NCI-H774 (cell line): Measurements from ENCODE around the gene ZBTB46.
"Not testable (repeated sequence)": the region's sequence is repeated elsewhere in the genome, so short reads cannot be mapped to it uniquely, and the experiment has no call there.

Source experiments
- DNase-seq: peaks from one replicate; lab custom pipeline; 2025; lab: John Stamatoyannopoulos, UW

The ZBTB46 gene

DNA sequence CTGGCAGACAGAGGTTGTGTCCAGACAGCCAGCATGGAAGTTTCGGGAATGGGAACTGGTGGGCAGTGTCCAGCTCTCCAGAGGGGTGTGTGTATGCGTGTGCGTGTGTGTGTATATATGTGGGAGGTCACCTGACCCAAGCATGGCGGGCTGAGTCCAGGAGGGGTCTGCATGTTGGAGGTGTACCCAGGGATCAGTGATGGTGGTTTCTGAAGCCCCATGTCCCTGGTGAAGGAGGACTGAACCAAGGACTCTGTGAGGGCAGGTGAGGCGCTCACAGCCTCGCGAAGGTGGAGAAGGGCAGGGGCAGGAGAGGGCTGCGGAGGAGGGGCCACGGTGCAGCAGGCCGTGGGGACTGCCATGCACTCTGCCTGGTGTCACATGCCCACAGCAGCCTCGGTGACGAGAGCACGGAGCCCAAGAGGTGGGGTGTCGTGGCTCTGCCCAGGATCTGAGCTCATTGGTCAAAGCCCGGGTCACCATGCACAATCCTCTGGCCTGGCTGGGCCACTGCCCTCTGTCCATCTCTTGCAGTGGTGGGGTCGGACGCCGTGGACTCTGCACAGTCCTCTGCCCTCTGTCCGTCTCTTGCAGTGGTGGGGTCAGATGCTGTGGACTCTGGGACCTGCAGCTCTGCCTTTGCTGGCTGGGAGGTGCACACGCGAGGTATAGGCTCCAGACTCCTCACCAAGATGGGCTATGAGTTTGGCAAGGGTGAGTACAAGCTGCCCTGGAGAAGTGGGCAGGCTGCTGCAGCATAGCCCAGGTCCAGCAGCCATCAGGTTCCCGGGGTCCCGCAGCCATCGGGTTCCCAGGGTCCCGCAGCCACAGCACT lies 96.7 kb downstream of the ZBTB46 start:
- DNase-seq = no peak

DNA sequence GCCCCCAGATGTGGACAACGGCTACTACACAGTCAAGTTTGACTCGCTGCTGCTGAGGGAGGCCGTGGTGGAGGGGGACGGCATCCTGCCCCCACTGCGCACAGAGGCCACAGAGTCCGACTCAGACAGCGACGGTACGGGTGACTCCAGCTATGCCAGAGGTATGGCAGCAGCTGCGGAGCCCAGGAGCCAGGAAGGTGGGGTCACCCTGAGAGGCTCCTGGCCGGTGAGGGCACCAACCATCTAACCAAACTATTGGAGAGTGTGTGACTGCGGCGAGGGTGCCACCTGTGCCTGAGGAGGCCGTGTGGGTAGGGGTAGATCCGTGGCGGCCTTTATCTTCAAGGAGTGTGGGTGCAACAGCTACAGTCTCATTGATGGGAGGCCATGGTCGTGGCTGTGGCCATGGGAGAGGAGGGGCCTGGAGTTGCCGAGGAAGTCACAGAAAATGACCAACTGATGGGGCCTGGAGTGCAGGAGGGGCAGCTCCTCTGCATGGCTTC lies 97.4 kb downstream of the ZBTB46 start:
- no peak for DNase-seq

DNA sequence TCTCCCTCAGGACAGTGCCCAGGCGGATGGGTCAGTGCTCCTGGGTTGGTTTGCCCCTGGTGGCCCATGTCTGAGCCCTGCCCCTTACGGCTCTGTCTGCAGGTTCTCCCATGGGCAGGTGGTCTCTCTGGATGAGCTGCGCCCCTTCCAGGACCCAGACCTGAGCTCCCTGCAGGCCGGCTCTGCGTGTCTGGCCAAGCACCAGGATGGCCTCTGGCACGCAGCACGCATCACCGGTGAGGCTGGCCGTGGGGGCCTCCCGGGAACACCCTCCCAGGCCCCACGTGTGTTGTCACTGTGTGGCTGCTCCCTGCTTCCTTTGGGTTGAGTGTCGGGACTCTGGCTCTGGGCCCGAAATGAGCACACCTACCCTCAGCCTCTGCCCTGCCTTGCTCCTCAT lies 97.9 kb downstream of the ZBTB46 start:
- no peak for DNase-seq

DNA sequence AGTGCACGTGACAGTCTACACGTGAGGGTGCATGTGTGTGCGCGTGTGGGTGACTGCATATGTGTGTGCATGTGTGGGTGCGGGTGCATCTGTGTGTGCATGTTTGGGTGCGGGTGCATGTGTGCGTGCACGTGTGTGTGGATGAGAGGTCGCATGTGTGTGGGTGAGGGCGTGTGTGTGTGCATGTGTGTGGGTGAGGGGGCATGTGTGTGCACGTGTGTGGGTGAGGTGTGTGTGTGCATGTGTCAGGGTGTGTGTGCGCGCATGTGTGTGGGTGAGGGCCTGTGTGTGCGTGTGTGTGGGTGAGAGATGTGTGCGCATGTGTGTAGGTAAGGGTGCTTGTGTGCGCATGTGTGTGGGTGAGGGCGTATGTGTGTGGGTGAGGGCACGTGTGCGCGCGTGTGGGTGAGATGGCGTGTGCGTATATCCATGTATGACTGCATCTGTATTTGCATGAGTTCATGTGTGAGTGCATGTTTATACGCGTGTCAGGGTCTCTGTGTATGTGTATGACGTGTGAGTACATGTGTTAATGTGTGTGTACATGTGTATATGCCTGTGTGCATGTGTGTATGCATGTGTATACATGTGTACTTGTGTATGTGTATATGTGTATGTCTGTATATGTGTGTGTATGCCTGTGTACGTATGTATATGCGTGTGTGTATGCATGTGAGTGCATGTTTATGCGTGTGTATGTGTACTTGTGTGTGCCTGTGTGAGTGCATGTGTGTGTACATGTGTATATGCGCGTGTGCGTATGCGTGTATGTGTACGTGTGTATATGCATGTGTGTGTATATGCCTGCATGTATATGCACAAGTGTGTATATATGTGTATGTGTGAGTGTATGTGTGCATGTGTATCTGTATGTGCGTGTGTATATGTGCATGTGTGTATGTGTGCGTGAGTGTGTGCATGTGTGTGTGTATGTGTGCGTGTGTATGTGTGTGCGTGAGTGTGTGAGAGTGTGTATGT lies 98.7 kb downstream of the ZBTB46 start:
- no peak for DNase-seq

DNA sequence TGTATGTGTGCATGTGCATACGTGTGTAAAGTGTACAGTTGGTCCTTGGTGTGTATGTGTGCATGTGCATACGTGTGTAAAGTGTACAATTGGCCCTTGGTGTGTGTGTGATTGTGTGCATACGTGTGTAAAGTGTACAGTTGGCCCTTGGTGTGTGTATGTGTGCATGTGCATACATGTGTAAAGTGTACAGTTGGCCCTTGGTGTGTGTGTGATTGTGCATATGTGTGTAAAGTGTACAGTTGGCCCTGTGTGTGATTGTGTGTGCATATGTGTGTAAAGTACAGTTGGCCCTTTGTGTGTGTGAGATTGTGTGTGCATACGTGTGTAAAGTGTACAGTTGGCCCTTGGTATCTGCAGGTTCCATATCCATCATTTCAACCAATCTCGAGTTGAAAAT lies 99.7 kb downstream of the ZBTB46 start:
- DNase-seq = no peak

DNA sequence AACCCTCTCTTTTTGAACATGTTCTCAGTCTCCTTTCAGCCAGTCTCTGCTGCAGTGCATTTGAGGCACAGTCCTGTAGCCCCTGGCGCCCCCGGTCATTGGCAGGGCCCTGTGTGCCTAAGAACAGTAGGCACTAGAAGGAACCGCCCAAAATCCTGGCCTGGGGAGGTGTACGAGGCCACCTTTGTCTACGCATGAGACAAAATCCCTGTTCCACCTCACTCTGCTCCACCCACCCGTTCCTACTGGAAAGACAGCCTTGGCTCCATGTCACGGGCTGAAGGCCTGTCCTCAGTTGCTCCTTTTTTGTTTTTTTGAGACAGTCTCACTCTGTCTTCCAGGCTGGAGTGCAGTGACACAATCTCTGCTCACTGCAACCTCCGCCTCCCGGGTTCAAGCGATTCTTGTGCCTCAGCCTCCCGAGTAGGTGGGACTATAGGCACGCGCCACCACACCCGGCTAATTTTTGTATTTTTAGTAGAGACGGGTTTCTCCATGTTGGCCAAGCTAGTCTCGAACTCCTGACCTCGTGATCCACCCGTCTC lies 100.8 kb downstream of the ZBTB46 start:
- DNase-seq = not testable (repeated sequence)

DNA sequence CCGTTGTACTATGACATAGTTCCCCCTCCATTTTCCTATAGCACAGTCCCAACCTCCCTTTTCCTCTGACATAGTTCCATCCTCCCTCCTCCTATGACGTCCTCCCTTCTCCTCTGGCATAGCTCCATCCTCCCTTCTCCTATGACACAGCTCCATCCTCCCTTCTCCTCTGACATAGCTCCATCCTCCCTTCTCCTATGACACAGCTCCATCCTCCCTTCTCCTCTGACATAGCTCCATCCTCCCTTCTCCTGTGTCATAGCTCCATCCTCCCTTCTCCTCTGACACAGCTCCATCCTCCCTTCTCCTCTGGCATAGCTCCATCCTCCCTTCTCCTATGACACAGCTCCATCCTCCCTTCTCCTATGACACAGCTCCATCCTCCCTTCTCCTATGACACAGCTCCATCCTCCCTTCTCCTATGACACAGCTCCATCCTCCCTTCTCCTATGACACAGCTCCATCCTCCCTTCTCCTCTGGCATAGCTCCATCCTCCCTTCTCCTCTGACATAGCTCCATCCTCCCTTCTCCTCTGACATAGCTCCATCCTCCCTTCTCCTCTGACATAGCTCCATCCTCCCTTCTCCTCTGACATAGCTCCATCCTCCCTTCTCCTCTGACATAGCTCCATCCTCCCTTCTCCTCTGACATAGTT lies 108.0 kb downstream of the ZBTB46 start:
- DNase-seq = not testable (repeated sequence)

DNA sequence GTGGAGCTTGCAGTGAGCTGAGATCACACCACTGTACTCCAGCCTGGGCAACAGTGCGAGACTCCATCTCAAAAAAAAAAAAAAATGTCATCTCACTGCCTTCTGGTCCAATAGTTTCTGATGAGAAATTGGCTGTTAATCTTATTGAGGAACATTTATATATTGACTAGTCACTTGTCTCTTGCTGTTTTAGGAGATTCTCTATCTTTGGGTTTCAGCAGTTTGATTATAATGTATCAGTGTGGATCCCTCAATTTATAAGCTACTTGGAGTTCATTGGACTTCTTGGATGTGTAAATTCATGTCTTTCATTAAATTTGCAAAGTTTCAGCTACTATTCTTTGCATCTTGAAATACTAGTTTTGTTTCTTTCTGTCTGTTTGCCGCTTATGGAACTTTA lies 112.1 kb downstream of the ZBTB46 start:
- DNase-seq = no peak

DNA sequence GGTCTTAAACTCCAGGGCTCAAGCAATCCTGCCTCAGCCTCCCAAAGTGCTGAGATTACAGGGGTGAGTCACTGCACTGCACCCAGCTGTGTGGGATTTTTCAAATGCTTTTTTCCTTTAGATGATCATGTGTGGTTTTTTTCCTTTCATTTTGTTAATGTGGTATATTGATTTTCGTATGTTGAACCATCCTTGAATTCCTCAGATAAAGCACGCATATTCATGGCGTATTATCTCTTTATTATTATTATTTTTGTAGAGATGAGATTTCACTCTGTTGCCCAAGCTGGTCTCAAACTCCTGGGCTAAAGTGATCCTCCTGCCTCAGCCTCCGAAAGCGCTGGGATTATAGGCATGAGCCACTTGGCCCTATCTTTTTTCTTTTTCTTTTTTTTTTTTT lies 116.2 kb downstream of the ZBTB46 start:
- DNase-seq = no peak

DNA sequence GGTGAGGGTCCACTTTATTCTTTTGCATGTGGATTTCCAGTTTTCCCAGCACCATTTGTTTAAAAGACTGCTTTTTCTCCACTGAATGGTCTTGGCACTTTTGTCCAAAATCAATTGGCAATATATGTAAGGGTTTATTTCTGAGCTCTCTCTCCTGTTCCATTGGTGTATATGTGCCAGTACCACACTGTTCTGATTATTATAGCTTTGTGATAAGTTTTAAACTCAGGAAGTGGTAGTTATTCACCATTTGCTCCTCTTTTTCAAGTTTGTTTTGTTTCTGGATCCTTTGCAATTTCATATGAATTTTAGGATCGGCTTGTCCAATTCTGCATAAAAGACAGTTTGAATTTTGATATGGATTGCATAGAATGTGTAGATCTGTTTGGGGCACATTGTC lies 118.9 kb downstream of the ZBTB46 start:
- DNase-seq = no peak

DNA sequence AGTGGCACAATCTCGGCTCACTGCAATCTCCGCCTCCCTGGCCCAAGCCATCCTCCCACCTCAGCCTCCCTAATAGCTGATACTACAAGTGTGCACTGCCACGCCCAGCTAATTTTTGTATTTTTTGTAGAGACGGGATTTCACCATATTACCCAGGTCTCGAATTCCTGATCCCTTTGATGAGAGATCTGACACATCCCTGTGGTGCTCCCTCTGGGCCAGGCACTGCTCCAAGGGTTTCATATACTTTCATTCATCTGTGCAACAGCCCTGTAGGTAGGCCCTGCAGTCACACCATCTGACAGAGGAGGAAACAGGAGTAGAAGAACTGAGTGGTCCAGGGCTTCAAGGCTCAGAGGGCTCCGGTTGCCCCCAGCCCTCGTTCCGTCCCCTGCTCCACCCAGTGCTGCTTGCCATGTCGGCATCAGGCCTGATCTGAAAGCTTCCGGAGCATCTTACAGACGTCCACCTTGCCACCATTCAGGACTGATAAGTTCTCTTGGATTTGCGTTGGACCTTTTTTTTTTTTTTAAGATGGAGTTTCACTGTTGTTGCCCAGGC lies 119.9 kb downstream of the ZBTB46 start:
- no peak for DNase-seq

DNA sequence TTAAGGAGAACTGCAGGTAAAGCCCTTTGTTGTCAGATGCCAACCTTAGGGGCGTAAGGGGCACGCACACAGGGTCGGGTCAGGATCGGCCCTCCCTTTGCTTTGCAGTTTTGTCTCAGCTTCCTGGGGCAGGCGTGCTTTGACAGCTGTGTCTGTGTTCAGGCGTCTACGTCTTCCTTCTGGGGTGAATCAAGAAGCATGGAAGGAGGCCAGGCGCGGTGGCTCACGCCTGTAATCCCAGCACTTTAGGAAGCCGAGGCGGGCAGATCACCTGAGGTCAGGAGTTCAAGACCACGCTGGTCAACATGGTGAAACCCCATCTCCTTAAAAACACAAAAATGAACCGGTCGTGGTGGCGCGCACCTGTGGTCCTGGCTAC lies 121.9 kb downstream of the ZBTB46 start:
- DNase-seq = no peak

DNA sequence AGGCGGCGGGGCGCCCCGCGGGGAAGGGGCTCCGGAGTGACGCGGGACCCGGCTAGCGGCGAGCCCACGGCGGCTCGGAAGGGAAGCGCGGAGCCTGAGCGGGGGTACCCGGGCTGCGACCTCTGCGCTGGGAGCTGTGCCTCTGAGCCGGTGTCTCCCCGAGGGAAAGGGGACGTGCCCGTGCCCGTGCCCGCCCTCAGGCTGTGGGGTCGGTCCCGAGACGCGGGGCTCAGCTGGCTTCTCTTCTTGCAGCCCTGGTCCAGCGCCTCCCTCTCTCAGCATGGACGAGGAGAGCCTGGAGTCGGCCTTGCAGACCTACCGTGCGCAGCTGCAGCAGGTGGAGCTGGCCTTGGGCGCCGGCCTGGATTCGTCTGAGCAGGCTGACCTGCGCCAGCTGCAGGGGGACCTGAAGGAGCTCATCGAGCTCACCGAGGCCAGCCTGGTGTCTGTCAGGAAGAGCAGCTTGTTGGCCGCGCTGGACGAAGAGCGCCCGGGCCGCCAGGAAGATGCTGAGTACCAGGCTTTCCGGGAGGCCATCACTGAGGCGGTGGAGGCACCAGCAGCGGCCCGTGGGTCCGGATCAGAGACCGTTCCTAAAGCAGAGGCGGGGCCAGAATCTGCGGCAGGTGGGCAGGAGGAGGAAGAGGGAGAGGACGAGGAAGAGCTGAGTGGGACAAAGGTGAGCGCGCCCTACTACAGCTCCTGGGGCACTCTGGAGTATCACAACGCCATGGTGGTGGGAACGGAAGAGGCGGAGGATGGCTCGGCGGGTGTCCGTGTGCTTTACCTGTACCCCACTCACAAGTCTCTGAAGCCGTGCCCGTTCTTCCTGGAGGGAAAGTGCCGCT lies 122.5 kb downstream of the ZBTB46 start:
- no peak for DNase-seq

DNA sequence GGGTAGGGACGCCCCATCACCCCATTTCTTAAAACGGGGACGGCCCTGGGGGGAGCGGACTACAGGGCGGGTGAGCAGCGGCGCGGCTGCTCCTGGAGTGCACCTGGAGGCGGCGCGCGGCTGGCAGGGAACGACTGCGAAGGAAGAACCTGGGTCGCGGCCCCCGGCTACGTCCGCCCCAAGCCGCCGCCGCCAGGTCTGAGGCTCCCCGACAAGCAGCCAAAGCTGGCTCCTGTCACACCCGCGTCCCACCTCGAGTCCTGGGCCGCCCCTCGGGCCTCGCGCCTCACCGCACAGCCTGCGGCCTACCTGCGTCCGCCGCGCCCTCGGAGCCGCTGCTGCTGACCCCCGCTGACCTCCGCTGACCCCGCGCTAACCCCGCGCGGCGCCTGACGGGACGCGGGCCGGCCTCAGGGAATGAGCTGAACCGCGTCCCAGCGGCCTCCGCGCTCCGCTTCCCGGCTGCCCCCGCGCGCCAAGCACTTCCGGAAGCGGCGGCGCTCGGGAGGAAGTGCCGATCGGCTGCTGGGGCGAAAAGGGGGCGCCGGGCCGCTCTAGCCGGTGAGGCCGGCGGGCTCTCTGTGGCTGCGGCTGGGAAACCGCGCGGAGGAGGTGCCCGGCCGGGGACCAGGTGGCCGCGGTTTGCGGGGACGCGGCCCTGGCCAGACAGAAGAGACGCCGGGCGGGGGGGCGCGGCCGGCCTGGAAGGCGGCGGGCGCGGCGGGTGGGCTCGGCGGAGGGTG lies 123.3 kb downstream of the ZBTB46 start, which contains the start of the genes ARFRP1 and ZGPAT:
ARFRP1 (minus strand) TSS at position 419 of the 743 bp plus-strand sequence. CDS start 885 bp downstream, outside the sequence.
ZGPAT (plus strand) TSS at position 482 of the 743 bp plus-strand sequence. CDS start 542 bp downstream, outside the sequence.
- peak; percentile 83 for DNase-seq

DNA sequence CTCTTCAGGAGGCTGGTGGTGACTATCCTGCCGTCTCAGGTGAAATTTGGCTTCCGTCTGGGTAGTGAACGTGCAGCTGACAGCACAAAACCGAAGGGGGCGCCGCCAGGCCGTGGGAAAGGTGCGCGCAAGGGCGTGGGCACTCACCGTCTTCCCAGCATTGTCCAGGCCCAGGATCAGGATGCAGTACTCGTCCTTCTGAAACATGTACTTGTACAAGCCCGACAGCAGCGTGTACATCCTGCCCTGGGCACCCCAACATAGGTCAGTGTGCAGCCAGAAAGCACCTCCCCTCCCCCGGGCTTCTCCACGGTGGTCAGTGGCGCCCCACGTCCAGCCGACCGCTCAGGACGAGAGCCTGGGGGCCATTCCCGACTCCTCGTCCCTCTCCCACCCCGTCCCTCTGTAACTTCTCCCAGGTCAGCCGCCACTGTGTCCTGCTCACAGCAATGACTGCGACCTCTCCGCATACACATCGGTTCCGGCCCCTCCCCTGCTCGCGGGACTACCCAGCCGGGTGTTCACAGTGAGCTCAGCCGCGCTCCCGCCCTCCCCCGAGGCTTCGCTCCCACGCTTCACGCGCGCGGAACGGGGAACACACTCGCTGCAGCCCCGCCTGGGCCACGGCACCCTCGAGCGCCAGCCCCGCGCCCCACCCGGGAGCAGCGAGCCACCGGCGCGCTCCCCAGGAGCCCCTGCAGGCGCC lies 124.1 kb downstream of the ZBTB46 start:
- DNase-seq = no peak

DNA sequence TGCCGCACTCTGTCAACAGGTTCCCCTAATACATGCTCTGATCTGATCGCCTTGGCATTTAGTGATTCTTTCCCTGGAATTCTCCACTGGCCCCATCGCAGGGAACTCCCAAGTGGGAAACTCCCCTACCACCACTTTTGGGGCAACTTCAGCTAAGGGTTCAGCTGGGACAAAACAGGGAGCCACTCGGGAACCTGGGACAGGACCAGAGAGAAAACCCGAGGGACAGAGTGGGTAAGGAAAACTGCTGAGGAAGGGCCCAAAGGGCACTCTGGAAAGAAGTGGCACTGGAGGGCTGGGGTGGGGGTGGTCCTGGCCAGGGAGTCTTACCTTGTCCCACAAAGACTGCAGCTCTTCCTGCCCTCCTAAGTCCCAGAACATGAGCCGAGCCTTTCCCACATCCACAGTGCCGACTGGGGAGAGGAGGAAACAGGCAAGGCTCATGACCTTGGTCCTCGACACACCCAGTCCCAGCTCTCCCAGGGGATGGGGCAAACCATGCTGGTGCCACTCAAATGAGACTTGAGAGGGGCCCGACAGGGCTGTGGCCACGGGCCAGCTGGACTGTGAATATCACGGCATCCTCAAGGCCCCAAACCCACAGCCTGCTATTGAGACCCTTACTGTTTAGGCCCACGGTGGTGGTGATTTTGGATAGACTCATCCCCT lies 124.9 kb downstream of the ZBTB46 start:
- DNase-seq = no peak

DNA sequence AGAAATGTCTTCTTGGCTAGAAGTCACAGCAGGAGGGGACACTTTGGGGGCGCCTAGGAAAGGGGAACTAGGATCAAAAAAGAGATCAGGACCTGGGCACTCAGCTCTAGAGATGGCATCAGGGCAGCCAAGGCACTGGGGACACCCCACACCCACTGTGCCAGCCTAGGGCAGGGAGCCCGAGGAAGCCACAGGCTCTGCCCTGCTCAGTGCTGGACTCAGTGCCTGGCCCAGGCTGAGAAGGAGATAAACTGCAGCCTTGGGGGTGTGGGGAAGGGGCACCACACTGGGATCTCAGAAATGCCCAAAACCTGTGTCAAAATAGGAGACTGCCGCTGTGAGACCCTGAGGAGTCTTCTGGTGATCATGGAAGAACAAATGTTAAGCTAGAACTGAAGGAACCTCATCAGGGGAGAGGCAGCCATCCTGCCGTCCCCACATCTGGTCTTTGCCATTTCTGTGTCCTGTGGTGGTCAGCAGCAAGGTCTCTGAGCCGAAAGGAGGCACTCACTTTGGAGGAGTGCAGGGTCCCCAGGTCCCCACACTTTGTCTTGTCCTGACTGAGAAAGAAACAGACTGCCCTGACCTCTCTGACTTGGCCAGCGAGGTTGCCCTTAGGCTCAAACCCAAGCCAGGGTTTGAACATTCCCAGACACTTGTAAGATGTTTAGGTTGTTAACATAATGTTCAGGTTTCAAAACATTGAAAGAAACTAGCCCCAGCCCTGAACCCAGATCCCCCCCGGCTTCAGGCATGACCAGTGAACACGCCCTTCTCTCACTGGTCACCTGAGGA lies 125.6 kb downstream of the ZBTB46 start:
- DNase-seq = no peak

DNA sequence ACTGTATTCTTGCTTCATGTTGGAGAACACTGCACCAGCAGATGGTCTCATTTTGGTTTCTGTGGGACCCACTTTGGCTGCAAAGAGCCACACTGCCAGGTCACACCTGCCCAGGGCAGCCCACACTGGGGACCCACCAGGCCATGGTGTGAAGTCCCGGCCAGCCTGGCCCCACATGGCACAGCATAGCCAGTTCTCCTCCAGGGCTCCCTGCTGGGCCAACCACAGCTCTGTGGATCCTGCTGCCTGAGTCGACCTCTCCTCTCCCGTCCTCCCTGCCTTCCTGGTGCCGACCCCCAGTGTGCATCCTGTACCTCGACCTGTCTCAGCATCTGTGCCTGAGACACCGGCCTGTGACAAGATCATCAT lies 126.3 kb downstream of the ZBTB46 start:
- no peak for DNase-seq
